AG09309 (cell line): Measurements from ENCODE around the gene BEAN1.

Experiments
- DNase-seq: peaks from one replicate; pipeline ENCODE4 v3.0.0-alpha.2; 2010; ENCODE audit warnings: low read depth
- H3K4me3 ChIP-seq: 2 replicates; pipeline ENCODE4 v1.5.1; 2011; ENCODE audit warnings: mild to moderate bottlenecking, low read depth, low read length, moderate library complexity; ENCODE audit not compliant: control insufficient read depth
- CTCF ChIP-seq: IDR thresholded peaks from 2 replicates; pipeline ENCODE4 v1.5.1; 2011; ENCODE audit warnings: mild to moderate bottlenecking, low read depth, low read length, inconsistent platforms; ENCODE audit not compliant: insufficient read depth, control insufficient read depth; ENCODE audit errors: missing control alignments

Gene BEAN1

GRCh38 chr16:66508248-66508913 lies 81.3 kb downstream of the BEAN1 start:
- H3K4me3 ChIP-seq = no peak overlapping the region
- TF ChIP-seq CTCF = no peak
- no peak for DNase-seq

GRCh38 chr16:66508914-66509496 lies 81.9 kb downstream of the BEAN1 start:
- H3K4me3 ChIP-seq = no peak overlapping the region
- no peak for DNase-seq
- no peak for TF ChIP-seq CTCF

GRCh38 chr16:66509576-66509975 lies 82.5 kb downstream of the BEAN1 start:
- no peak for TF ChIP-seq CTCF

GRCh38 chr16:66510298-66510697 lies 83.2 kb downstream of the BEAN1 start:
- TF ChIP-seq CTCF = no peak
- DNase-seq = no peak
- no peak overlapping the region for H3K4me3 ChIP-seq

More at GRCh38 chr16:66509576-66509975, 82.5 kb downstream of the BEAN1 start:
- DNase-seq = no peak
- H3K4me3 ChIP-seq = no peak overlapping the region

GRCh38 chr16:66510711-66511601 lies 83.9 kb downstream of the BEAN1 start:
- no peak for DNase-seq
- TF ChIP-seq CTCF = no peak
- no peak overlapping the region for H3K4me3 ChIP-seq

- DNase-seq = no peak
- TF ChIP-seq CTCF = no peak
- H3K4me3 ChIP-seq = no peak overlapping the region
Measured at GRCh38 chr16:66511602-66512271, 84.6 kb downstream of the BEAN1 start.
